ENCODE measurements around the gene PDE3B.
A peak's percentile ranks its signal among the peaks of the same experiment; 100 is the strongest.

PDE3B gene

DNA sequence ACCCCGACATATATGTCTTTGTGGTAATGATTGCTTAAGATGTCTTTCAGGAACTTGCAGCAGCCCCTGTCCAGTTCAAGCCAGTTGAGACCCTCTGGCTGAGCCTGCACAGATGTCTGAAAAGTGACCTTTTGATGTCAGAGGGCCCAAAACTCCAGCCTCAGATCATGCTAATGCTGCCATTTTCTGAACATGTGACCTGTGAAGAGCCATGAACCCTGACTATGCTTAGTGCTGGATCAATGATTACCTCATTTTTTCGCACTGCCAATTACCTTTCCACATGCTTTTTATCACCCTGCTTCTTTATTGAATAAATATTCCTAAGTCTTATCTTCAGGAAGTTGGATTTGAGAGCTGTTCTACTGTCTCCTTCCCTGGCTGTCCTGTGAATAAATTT, 255.3 kb downstream of the PDE3B start:
- TF ChIP-seq, protein P1, sequence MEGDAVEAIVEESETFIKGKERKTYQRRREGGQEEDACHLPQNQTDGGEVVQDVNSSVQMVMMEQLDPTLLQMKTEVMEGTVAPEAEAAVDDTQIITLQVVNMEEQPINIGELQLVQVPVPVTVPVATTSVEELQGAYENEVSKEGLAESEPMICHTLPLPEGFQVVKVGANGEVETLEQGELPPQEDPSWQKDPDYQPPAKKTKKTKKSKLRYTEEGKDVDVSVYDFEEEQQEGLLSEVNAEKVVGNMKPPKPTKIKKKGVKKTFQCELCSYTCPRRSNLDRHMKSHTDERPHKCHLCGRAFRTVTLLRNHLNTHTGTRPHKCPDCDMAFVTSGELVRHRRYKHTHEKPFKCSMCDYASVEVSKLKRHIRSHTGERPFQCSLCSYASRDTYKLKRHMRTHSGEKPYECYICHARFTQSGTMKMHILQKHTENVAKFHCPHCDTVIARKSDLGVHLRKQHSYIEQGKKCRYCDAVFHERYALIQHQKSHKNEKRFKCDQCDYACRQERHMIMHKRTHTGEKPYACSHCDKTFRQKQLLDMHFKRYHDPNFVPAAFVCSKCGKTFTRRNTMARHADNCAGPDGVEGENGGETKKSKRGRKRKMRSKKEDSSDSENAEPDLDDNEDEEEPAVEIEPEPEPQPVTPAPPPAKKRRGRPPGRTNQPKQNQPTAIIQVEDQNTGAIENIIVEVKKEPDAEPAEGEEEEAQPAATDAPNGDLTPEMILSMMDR (conservative IDR thresholded peaks at IDR 0.05; ENCODE audit: low read depth, low read length), result no peak
- no peak overlapping the region for H3K4me3 ChIP-seq (ENCODE audit: low read depth, low read length)
- DNase-seq (ENCODE audit: low read depth), result no peak

DNA sequence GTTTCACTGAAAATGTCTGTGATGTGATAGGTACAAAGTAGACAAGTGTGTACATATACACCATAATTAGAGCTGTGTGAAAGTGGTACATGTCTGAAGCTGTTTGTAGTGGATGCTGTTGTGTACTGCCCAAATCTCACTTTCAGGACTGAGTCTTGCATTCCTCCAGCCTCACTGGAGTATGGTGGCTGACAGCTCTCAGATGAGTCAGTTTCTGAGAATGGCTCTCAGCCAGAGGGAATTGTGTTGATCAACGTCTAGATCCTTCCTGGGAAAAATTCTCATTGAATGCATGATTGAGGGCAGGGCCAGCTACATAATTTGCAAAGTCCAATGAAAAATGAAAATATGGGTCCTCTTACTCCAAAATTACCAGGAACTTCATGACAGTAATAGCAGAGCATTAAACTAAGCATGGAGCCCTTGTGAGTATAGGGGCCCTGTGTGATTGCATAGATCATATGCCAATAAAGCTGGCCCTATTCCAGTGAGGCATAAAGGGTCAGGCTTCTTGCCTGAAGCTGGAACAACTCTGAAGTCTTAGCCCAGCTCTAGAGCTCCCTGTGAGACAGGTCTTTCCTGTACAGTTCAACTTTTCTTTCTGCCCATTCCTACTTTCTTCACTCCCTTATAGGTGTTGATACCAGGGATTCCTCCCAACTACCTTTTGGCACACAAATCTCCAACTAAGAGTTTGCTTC, 259.2 kb downstream of the PDE3B start:
- H3K4me3 ChIP-seq (ENCODE audit: low read depth, low read length), result no peak overlapping the region
- peak; percentile 71 for DNase-seq (ENCODE audit: low read depth)
- TF ChIP-seq, protein P1 (conservative IDR thresholded peaks at IDR 0.05; ENCODE audit: low read depth, low read length), result no peak

DNA sequence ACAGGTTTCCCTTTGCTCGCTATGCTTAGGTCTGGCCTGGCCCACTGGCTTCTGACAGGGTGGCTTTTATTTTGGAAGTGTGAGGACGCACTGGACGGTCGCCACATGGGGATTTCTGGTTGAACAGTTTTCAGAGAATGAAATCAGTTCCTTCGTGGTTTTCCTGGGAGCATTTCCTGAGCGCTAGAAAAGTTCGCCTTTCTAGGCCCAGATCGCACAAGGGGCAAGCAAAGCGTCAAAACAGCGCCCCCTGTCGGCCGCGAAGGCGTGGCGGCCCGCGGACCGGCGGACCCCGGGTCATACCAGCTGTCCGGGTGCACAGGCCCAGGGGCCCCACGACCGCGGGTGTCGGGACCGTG, 261.1 kb downstream of the PDE3B start:
- DNase-seq (ENCODE audit: low read depth), result peak; percentile 65
- peak overlapping the region; percentile 63 for H3K4me3 ChIP-seq (ENCODE audit: low read depth, low read length)
- TF ChIP-seq, protein P1 (conservative IDR thresholded peaks at IDR 0.05; ENCODE audit: low read depth, low read length), result peak; percentile 74

DNA sequence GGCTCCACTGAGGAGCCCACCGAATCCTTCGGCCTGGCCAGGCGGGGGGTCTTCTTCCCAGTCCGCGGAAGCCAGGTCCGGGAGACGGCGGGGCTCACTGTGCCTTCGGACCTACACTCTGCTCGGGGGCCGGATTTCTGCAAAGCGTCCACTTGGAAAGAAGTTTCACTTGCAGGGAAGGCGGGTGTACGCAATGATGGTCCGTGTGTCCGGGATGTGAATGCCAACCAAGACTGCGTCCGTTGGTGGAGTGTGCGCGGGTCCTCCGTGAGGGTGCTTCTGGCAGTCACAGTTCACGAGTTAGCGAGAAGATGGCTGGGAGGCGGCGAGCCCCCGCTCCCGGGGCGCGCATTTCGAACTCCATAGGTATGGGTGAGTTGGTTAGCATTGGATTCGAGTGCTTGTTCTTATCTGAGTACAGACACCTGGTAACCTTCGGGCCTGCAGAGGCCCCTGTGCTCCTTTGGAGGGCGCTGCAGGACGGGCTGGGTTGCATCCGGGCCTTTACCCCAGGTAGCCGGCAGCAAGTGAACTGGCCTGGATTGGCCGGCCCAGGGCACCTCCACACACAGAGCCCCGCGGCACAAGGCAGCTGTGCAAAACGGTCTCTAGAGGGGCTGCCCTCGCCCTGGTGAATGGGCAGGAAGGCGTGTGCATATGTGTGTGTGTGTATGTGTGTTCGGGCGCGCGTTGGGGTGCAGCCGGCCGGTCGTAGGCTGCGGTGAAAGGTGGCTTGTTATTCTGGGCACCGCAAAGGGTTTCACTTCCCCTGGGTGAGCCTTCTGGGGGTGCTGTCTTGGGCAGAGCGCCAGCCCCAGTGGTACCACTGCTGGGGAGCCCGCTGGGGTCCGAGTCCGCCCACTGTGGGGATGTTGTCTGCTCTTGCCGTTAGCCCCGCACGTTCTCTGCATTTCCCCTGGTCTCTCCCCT, 261.8 kb downstream of the PDE3B start:
- peak overlapping the region; percentile 63 for H3K4me3 ChIP-seq (ENCODE audit: low read depth, low read length)
- TF ChIP-seq, protein P1 (conservative IDR thresholded peaks at IDR 0.05; ENCODE audit: low read depth, low read length), result peak; percentile 62
- peak; percentile 55 for DNase-seq (ENCODE audit: low read depth)

DNA sequence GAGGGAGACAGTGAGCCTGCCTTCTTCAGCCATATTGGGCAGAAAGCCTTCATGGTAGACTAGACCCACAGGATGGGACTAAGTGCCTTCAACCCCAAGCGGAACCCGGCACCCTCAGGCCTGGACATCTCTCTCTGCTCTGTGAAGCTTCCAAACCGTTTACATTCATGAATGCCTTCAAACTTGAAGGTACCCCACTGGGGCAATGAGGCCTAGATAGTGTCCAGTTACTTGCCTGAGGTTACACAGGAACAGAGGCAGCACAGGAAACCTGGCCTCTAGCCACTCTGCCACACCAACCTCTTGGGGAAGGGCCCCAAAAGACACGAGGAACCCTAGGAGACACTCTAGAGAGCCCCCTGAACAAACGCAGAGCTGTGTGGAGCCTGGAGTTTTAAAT, 263.0 kb downstream of the PDE3B start:
- DNase-seq (ENCODE audit: low read depth), result no peak
- TF ChIP-seq, protein P1 (conservative IDR thresholded peaks at IDR 0.05; ENCODE audit: low read depth, low read length), result no peak
- H3K4me3 ChIP-seq (ENCODE audit: low read depth, low read length), result no peak overlapping the region

DNA sequence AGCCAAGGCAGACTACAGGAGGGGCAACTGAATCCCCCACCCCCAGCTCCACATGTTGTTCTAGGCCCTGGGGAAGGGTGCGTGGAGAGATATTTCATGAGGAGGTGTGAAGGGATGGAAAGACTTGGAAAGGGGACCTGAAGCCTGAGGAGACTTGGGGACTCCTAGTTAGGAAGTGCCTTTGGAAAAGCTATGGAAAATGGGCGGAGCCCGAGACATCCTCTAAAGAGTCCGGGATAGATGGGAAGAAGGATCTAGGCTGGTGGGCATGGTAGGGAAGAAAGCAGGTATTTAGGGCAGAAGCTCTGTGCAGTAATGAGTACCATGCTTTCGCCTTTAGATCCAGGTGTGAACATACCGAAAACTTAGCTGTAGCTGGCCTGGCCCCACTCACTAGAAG, 263.4 kb downstream of the PDE3B start:
- no peak for DNase-seq (ENCODE audit: low read depth)
- TF ChIP-seq, protein P1 (conservative IDR thresholded peaks at IDR 0.05; ENCODE audit: low read depth, low read length), result no peak
- H3K4me3 ChIP-seq (ENCODE audit: low read depth, low read length), result no peak overlapping the region

Measured in choroid plexus epithelial cell (primary cell).